ENCODE data around the gene FFAR2. TPM values are rescaled to one million over a fixed set of nuclear protein-coding genes. Genes with fewer than 3 reads are reported as not detected.

FFAR2 gene
- total RNA-seq, 5 donors from 2014 or later (not counting 1 experiment from before 2014, with no cell fraction given), result not detected

Other genes with a start within 250 kb of the FFAR2 start
- gene FAM187B, start 219.5 kb upstream of the FFAR2 start, total RNA-seq, result not detected
- 10 to 100 TPM; 36.8 to 64.9 (median 57.4) TPM for gene LSR, start 199.3 kb upstream of the FFAR2 start, total RNA-seq
- 100 to 1,000 TPM; 207 to 255 (median 249) TPM for gene USF2, start 179.3 kb upstream of the FFAR2 start, total RNA-seq
- gene HAMP, start 165.7 kb upstream of the FFAR2 start, total RNA-seq, result 1 to 10 TPM in 4 of 5 donors, under 1 TPM in 1; 0.65 to 1.9 (median 1.1) TPM
- gene MAG, start 156.1 kb upstream of the FFAR2 start, total RNA-seq, result under 1 TPM in 2 of 5 donors, not detected in 3; 0.16 to 0.19 TPM
- 10 to 100 TPM in 1 of 5 donors, 1 to 10 TPM in 4; 6.6 to 25.7 (median 8.7) TPM for gene CD22, start 119.1 kb upstream of the FFAR2 start, total RNA-seq
- gene FFAR1, start 100.4 kb upstream of the FFAR2 start, total RNA-seq, result under 1 TPM in 2 of 5 donors, not detected in 3; 0.21 to 0.35 TPM
- gene FFAR3, start 89.8 kb upstream of the FFAR2 start, total RNA-seq, result under 1 TPM in 1 of 5 donors, not detected in 4; 0.47 TPM
- gene GPR42, start 77.2 kb upstream of the FFAR2 start, total RNA-seq, result not detected
- not detected for gene KRTDAP, start 42.2 kb downstream of the FFAR2 start, total RNA-seq
- gene DMKN, start 65.4 kb downstream of the FFAR2 start, total RNA-seq, result 1 to 10 TPM in 4 of 5 donors, not detected in 1; 1.8 to 2.3 (median 2.1) TPM
- gene SBSN, start 80.1 kb downstream of the FFAR2 start, total RNA-seq, result under 1 TPM in 1 of 5 donors, not detected in 4; 0.23 TPM
- gene GAPDHS, start 85.2 kb downstream of the FFAR2 start, total RNA-seq, result not detected
- gene TMEM147, start 97.4 kb downstream of the FFAR2 start, total RNA-seq, result 10 to 100 TPM; 27.5 to 46.6 (median 44.2) TPM
- gene ATP4A, start 115.4 kb downstream of the FFAR2 start, total RNA-seq, result not detected
- gene PMIS2, start 137.9 kb downstream of the FFAR2 start, total RNA-seq, result not detected
- gene HAUS5, start 164.5 kb downstream of the FFAR2 start, total RNA-seq, result 10 to 100 TPM; 25.5 to 34.1 (median 29.3) TPM
- 10 to 100 TPM; 37.6 to 74.0 (median 68.4) TPM for gene RBM42, start 180.8 kb downstream of the FFAR2 start, total RNA-seq
- 1 to 10 TPM in 2 of 5 donors, under 1 TPM in 2, not detected in 1; 0.67 to 2.1 (median 1.1) TPM for gene ETV2, start 193.5 kb downstream of the FFAR2 start, total RNA-seq
- gene COX6B1, start 200.1 kb downstream of the FFAR2 start, total RNA-seq, result 100 to 1,000 TPM; 199 to 248 (median 225) TPM
- under 1 TPM in 4 of 5 donors, not detected in 1; 0.20 to 0.56 (median 0.38) TPM for gene UPK1A, start 218.3 kb downstream of the FFAR2 start, total RNA-seq